Measurements from ENCODE around the gene LMX1B.

GRCh38 chr9:126666155-126666803, 52.6 kb downstream of the LMX1B start:
- no peak for TF ChIP-seq CTCF (IDR thresholded peaks at IDR 0.05)
- no peak for TF ChIP-seq POLR2A (IDR thresholded peaks at IDR 0.05)
- TF ChIP-seq EP300 (IDR thresholded peaks at IDR 0.05), result no peak
- no peak for TF ChIP-seq POLR2AphosphoS5 (IDR thresholded peaks at IDR 0.05)

Measured in stomach (tissue), 4 donors.